ENCODE results near the gene NPAS3.

NPAS3 gene

GRCh38 chr14:33464254-33464962, 525.7 kb downstream of the NPAS3 start:
- no peak overlapping the region for H3K4me3 ChIP-seq (ENCODE audit: low read depth, low read length)

GRCh38 chr14:33465846-33466700, 527.4 kb downstream of the NPAS3 start:
- H3K4me3 ChIP-seq (ENCODE audit: low read depth, low read length): no peak overlapping the region

GRCh38 chr14:33467971-33468370, 529.3 kb downstream of the NPAS3 start:
- H3K4me3 ChIP-seq (ENCODE audit: low read depth, low read length): no peak overlapping the region

GRCh38 chr14:33469898-33470297, 531.2 kb downstream of the NPAS3 start:
- H3K4me3 ChIP-seq (ENCODE audit: low read depth, low read length): no peak overlapping the region

- H3K4me3 ChIP-seq (ENCODE audit: low read depth, low read length): no peak overlapping the region
Observed at GRCh38 chr14:33471776-33472175, 533.1 kb downstream of the NPAS3 start.

GRCh38 chr14:33475623-33476022, 536.9 kb downstream of the NPAS3 start:
- H3K4me3 ChIP-seq (ENCODE audit: low read depth, low read length): no peak overlapping the region

- H3K4me3 ChIP-seq (ENCODE audit: low read depth, low read length): no peak overlapping the region
Observed at GRCh38 chr14:33477797-33478196, 539.1 kb downstream of the NPAS3 start.

- H3K4me3 ChIP-seq (ENCODE audit: low read depth, low read length): no peak overlapping the region
Observed at GRCh38 chr14:33480071-33480886, 541.6 kb downstream of the NPAS3 start.

GRCh38 chr14:33480887-33481184, 542.2 kb downstream of the NPAS3 start:
- no peak overlapping the region for H3K4me3 ChIP-seq (ENCODE audit: low read depth, low read length)

- no peak overlapping the region for H3K4me3 ChIP-seq (ENCODE audit: low read depth, low read length)
Observed at GRCh38 chr14:33483110-33483509, 544.4 kb downstream of the NPAS3 start.

- no peak overlapping the region for H3K4me3 ChIP-seq (ENCODE audit: low read depth, low read length)
Observed at GRCh38 chr14:33483541-33483940, 544.9 kb downstream of the NPAS3 start.

GRCh38 chr14:33484264-33484663, 545.6 kb downstream of the NPAS3 start:
- no peak overlapping the region for H3K4me3 ChIP-seq (ENCODE audit: low read depth, low read length)

- H3K4me3 ChIP-seq (ENCODE audit: low read depth, low read length): no peak overlapping the region
Observed at GRCh38 chr14:33486332-33486890, 547.7 kb downstream of the NPAS3 start.

- H3K4me3 ChIP-seq (ENCODE audit: low read depth, low read length): no peak overlapping the region
Observed at GRCh38 chr14:33488582-33488981, 549.9 kb downstream of the NPAS3 start.

- no peak overlapping the region for H3K4me3 ChIP-seq (ENCODE audit: low read depth, low read length)
Observed at GRCh38 chr14:33490555-33490954, 551.9 kb downstream of the NPAS3 start.

GRCh38 chr14:33491112-33491511, 552.4 kb downstream of the NPAS3 start:
- H3K4me3 ChIP-seq (ENCODE audit: low read depth, low read length): no peak overlapping the region

- no peak overlapping the region for H3K4me3 ChIP-seq (ENCODE audit: low read depth, low read length)
Observed at GRCh38 chr14:33492491-33492890, 553.8 kb downstream of the NPAS3 start.

GRCh38 chr14:33493266-33493665, 554.6 kb downstream of the NPAS3 start:
- H3K4me3 ChIP-seq (ENCODE audit: low read depth, low read length): no peak overlapping the region

- H3K4me3 ChIP-seq (ENCODE audit: low read depth, low read length): no peak overlapping the region
Observed at GRCh38 chr14:33493990-33494389, 555.3 kb downstream of the NPAS3 start.

GRCh38 chr14:33499687-33500086, 561.0 kb downstream of the NPAS3 start:
- no peak overlapping the region for H3K4me3 ChIP-seq (ENCODE audit: low read depth, low read length)

Measured in iPS-11a (cell line).